Measurements from ENCODE around the gene PFN2.
"Not testable (repeated sequence)": the region's sequence is repeated elsewhere in the genome, so short reads cannot be mapped to it uniquely, and the experiment has no call there.

PFN2 gene

GRCh38 chr3:149967086-149967685 lies 3.5 kb downstream of the PFN2 start:
- no peak for DNase-seq

DNA sequence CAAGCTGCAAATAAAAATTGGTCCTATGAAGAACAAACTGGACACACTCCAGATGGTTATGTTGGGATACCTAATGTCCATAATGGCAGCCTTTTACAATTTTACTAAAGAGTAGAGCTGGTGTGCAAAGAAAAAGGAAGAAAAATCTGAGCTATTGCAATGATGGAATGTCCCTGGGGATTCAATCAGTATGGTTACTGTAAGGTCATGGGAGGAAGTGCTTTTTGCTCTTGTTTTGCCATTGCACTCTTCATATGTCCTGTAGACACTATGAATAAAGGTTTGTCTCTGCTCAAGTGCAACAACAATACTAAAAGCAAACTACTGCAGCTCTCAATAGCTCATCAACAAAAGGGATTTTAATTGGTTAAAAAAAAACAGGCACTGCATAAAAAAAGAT lies 5.4 kb downstream of the PFN2 start:
- DNase-seq = no peak

DNA sequence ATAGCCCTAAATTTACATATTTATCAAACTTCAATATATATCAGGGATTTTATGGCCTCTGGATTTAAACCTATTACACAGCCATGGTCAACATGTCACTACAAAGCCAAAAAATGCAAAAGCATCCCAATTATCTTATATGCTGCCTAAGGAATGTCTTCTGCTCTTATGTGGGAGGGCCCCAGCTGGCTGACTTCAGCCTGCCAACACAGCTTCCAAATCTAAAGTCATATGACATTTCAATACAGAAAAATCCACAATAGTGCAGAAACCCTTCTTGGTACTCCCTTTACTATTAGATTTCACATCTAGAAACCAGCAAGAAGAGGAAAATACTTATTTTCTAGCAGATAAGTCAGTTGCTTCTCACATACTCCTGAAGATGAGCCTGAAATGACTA lies 6.4 kb downstream of the PFN2 start:
- no peak for DNase-seq

DNA sequence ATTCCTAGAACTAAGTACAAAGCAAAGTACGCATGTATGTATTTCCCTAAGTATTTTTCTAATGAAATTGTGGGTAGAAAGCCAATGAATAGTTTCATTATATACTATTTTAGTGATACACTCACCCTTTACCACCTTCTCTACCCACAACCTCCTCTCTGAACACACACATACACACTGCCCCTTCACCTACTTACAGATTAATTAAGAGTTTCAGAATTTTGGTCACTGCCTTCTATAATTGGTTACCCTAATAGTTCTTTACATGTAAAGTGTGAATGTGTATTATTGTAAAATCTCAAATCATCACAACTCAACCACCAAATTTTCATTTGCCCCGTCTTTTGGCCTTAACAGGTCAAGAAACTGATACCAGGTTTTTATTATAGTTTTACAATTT lies 7.2 kb downstream of the PFN2 start:
- no peak for DNase-seq

DNA sequence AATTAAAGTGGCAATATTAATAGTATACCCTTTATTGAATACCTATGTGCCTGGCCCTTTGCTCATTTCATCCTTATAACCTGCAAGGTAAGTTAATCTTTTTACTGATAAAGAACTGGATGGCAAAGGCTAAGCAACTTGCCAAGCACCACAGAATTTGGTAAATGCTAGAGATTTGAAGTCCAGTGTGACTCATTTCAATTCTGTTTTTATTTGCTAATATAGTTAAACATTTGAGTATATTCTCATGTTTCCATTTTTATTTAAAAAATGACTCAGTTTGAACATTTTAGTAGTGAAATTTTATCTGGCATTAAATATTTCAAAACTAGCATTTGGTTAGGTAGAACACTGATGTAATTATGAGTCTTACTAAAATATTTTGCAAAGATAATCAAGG lies 11.3 kb downstream of the PFN2 start:
- no peak for DNase-seq

DNA sequence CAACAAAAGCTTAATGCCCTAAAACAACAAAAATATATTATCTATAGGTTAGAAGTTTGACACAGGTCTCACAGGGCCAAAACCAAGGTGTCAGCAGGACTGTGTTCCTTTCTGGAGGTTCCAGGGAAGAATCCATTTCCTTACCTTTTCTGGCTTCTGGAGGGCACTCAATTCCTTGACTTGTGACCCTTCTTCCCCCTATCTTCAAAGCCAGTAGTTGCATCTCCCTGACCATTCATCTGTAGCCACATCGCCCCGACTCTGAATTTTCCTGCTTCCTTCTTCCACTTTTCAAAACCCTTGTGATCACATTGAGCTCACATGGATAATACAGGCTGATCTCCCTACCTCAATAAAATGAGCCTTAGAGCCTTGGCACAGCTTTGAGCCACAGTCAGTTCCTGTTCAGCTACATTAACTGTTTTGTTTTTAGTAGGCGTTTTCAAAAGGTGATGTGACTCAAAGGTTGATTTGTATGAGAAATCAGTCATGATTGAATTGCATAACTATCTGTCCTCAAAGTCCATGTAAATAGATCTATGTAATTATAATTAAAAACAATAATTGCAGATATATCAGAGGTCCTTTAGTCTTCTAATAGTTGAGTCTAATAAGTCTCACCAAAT lies 12.4 kb downstream of the PFN2 start:
- no peak for DNase-seq

- no peak for DNase-seq
These were observed 13.2 kb downstream of the PFN2 start for GRCh38 chr3:149957361-149958125.

DNA sequence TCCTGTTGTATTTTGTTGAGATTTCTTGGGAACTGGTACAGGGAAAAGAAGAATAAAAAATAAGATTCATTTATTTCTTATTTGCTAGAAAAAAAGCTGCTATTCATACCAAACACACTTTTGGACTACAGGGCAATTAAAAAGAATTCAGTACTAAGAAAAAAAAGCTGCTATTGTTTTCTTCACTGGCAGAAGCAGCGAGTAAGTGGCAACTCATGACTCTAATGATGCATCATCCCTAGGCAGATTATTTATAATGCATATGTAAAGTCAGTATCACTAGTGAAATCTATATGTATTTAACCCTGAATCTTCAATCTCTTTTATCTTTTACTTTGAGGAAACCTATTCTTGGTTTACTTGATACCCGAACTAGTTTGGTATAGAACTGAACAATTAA lies 15.2 kb downstream of the PFN2 start:
- no peak for DNase-seq

GRCh38 chr3:149954812-149955211 lies 15.9 kb downstream of the PFN2 start:
- no peak for DNase-seq

GRCh38 chr3:149949181-149949580 lies 21.5 kb downstream of the PFN2 start:
- no peak for DNase-seq

- DNase-seq = no peak
These were observed 23.5 kb downstream of the PFN2 start for GRCh38 chr3:149947231-149947630.

DNA sequence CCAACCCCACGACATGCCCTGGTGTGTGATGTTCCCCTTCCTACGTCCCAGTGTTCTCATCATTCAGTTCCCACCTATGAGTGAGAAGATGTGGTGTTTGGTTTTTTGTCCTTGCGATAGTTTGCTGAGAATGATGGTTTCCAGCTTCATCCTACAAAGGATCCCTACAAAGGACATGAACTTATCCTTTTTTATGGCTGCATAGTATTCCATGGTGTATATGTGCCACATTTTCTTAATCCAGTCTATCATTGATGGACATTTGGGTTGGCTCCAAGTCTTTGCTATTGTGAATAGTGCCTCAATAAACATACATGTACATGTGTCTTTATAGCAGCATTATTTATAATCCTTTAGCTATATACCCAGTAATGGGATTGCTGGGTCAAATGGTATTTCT lies 26.7 kb downstream of the PFN2 start:
- not testable (repeated sequence) for DNase-seq

- no peak for DNase-seq
These were observed 28.3 kb downstream of the PFN2 start for GRCh38 chr3:149942409-149942808.

DNA sequence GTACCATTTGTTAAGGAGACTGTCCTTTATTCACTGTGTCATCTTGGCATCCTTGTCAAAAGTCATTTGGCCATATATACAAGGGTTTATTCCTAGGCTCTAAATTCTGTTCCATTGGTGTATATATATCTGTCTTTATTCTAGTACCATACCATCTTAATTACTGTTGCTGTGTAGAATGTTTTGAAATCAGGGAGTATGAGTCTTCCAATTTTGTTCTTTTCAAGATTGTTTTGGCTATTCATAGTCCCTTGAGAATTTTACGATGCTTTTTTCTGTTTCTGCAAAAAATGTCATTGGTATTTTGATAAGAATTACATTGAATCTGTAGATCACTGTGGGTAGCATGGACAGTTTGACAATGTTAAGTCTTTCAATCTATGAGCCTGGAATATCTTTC lies 28.7 kb downstream of the PFN2 start:
- DNase-seq = no peak

DNA sequence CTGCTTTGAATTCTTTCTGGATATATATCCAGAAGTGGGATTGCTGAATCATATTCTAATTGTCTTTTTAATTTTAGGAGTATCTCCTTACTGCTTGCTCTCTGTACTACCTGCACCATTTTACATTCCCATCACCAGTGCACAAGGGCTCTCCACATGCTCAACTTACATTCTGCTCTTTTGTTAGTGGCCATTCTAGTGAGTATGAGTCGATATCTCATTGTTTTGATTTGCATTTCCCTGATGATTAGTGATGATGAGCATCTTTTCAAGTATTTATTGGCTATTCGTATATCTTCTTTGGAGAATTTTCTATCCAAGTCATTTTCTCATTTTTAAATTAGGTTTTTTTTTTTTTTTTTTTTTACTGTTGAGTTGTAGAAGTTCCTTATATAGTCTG lies 29.5 kb downstream of the PFN2 start:
- DNase-seq = no peak

GRCh38 chr3:149938392-149939055 lies 32.2 kb downstream of the PFN2 start:
- not testable (repeated sequence) for DNase-seq

DNA sequence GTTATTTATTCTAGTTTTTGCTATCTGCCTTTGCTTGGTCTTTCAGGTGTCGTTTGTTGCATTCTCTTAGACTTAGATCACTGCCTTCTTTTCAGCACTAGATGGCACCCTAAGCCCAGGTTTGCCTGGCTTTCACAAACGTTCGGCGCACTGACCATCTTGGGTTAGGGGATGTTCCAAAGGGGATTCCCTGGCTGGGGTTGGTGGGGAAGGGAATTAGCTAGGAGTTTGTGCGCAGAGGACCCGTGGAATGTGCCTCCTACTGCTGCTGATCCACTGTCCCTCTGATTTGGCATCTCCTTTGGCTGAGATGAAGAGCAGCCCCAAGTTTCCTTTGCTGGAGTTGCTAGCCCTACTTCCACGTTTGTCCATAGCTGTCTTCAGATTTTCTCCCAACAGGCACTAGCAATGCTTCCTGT lies 33.9 kb downstream of the PFN2 start:
- peak; percentile 6 for DNase-seq

DNA sequence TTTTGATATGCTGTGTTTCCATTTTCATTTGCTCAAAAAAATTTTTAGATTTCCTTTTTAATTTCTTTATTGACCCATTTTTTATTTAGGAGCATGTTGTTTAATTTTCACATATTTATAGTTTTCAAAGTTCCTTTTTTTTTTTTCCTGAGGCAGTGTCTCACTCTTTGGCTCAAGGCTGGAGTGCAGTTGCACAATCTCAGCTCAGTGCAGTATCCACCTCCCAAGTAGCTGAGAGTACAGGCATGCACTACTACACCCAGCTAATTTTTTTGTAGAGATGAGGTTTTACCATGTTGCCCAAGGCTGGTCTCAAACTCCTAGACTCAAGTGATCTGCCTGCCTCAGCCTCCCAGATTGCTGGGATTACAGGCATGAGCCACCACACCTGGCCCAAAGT lies 36.2 kb downstream of the PFN2 start:
- DNase-seq = no peak

DNA sequence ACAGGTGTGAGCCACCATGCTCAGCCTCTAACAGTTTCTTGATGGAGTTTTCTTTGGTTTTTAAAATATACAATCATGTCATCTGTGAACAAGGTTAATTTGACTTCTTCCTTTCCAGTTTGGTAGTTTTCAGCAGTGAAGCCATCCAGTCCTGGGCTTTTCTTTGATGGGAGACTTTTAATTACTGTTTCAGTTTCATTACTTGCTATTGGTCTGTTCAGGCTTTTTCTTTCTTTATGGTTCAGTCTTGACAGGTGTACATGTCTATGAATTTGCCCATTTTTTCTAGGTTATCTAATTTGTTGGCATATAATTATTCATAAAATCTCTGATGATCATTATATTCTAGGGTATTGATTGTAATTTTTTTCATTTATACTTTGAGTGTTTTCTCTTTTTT lies 36.8 kb downstream of the PFN2 start:
- DNase-seq = no peak

DNA sequence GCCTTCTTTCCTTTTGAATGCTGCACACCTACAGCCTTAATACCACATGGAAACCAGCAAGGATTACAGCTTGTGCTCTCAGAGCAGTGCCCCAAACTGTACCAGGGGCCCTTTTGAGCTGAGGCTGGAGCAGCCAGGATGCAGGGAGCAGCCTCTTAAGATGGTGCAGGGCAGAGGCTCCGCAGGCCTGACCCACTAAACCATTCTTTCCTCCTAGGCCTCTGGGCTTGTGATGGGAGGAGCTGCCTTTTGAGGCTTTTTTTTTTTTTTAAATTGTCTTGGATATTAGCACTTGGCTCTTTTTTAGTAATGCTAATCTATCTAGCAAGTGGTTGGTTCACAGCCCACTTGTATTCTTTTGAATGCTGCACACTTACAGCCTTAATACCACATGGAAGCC lies 37.7 kb downstream of the PFN2 start:
- DNase-seq = no peak

GRCh38 chr3:149920119-149920518 lies 50.6 kb downstream of the PFN2 start:
- DNase-seq = no peak

DNA sequence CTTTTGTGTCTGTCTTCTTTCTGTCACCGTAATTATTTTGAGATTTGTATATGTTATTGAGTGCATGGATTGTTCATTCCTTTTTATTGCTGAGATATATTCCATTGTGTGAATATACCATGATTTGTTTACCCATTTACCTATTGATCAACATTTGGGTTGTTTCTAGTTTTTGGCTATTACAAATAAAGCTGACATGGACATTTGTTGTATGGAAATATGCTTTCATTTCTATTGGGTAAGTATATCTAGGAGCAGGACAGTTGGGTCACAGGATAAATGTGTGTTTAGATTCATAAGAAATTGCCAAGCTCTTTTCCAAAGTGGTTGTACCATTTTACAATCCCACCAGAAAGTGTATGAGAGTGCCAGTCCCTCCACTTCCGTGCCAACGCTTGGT lies 51.2 kb downstream of the PFN2 start:
- DNase-seq = no peak

GRCh38 chr3:149917124-149917667 lies 53.5 kb downstream of the PFN2 start:
- no peak for DNase-seq
